Calu3 (cell line): ENCODE data around the gene SLC38A1. TPM values are rescaled to one million over a fixed set of nuclear protein-coding genes. Genes with fewer than 3 reads are reported as not detected.
"Not testable (repeated sequence)": the region's sequence is repeated elsewhere in the genome, so short reads cannot be mapped to it uniquely, and the experiment has no call there.

ENCODE experiments used
- BruUV-seq: library from RNA; stranded (reverse); fragments of 400-500 nt; replicated peaks from 2 replicates; lab custom pipeline; 2021; lab: Mats Ljungman, UMichigan
- CTCF ChIA-PET: fragments of 300-600 bp; sonication (Branson Sonifier 250); formaldehyde crosslinking; loops from one replicate; lab custom pipeline; 2022; ENCODE audit warnings: antibody characterized with exemption; lab: Charles Lee
- DNase-seq: peaks from one replicate; pipeline ENCODE4 v3.0.0; 2022
- H3K27ac Mint-ChIP-seq: one replicate; pipeline ENCODE4 v1.8.0; 2022; ENCODE audit warnings: mixed read lengths; ENCODE audit not compliant: unreplicated experiment
- H3K27me3 Mint-ChIP-seq: one replicate; pipeline ENCODE4 v1.8.0; 2022; ENCODE audit warnings: mixed read lengths; ENCODE audit not compliant: unreplicated experiment
- H3K36me3 Mint-ChIP-seq: one replicate; pipeline ENCODE4 v1.8.0; 2022; ENCODE audit warnings: mild to moderate bottlenecking, moderate library complexity, mixed read lengths; ENCODE audit not compliant: insufficient read depth, unreplicated experiment
- H3K4me1 Mint-ChIP-seq: one replicate; pipeline ENCODE4 v1.8.0; 2022; ENCODE audit warnings: mild to moderate bottlenecking, low read depth, mixed read lengths; ENCODE audit not compliant: unreplicated experiment
- H3K4me3 Mint-ChIP-seq: one replicate; pipeline ENCODE4 v1.8.0; 2022; ENCODE audit warnings: mild to moderate bottlenecking, low read depth, moderate library complexity, mixed read lengths; ENCODE audit not compliant: unreplicated experiment
- H3K9me3 Mint-ChIP-seq: one replicate; pipeline ENCODE4 v1.8.0; 2022; ENCODE audit warnings: low read depth, mixed read lengths; ENCODE audit not compliant: unreplicated experiment
- CTCF ChIP-seq: fragments of 200-600 bp; IDR thresholded peaks from one replicate; pipeline ENCODE4 v1.8.0; 2022; ENCODE audit warnings: antibody characterized with exemption; ENCODE audit not compliant: unreplicated experiment
- intact Hi-C: fragments of 100-400 bp; cut with micrococcal nuclease; formaldehyde crosslinking; loops from one replicate; pipeline ENCODE4 v1.10.0; 2022; ENCODE audit not compliant: unreplicated experiment
- total RNA-seq: library from RNA; stranded (reverse); gene quantifications from 2 replicates; pipeline ENCODE4 v1.2.3, GENCODE V29; 2022

SLC38A1 gene
- total RNA-seq, 1 experiment from 2014 or later = 132 TPM

GRCh38 chr12:46292754-46293402 lies 24.0 kb upstream of the SLC38A1 start:
- intact Hi-C loops = no loop called here
- no peak for TF ChIP-seq CTCF
- Mint-ChIP-seq H3K4me3 (no peak overlapping the region), H3K27ac (no peak overlapping the region), H3K4me1 (no peaks in the 10 kb centered on the region), H3K27me3 (no peaks in the 10 kb centered on the region), H3K9me3 (peaks cover 4% of the 10 kb centered on the region), H3K36me3 (no peaks in the 10 kb centered on the region)
- CTCF ChIA-PET = no interaction called here
- no peak for DNase-seq
- BruUV-seq = no TSS peak

- intact Hi-C loops, DNase-seq, CTCF ChIA-PET, BruUV-seq, H3K27ac Mint-ChIP-seq, H3K27me3 Mint-ChIP-seq, H3K4me3 Mint-ChIP-seq, H3K36me3 Mint-ChIP-seq, H3K9me3 Mint-ChIP-seq, H3K4me1 Mint-ChIP-seq: not testable (repeated sequence)
Observed at GRCh38 chr12:46291953-46292352, 23.1 kb upstream of the SLC38A1 start.

- H3K36me3 Mint-ChIP-seq, intact Hi-C loops, H3K27ac Mint-ChIP-seq, BruUV-seq, CTCF ChIA-PET, DNase-seq, H3K4me3 Mint-ChIP-seq, H3K4me1 Mint-ChIP-seq, H3K27me3 Mint-ChIP-seq: not testable (repeated sequence)
- peaks cover 15% of the 10 kb centered on the region for H3K9me3 Mint-ChIP-seq
Observed at GRCh38 chr12:46285177-46285576, 16.3 kb upstream of the SLC38A1 start.

DNA sequence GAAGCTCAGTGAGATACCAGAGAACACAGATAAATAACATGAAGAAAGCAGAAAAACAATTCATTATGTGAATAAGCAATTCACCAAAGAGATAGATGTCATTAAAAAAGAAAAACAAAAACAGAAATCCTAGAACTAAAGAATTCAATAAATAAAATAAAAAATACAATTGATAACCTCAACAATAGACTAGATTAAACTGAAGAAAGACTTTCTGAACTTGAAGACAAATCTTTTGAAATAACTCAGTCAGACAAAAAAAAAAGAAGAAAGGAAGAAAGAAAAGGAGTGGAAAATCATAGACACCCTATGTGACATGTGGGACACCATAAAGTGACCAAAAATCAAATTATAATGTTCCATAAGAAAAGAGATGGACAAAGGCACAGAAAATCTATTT lies 14.0 kb upstream of the SLC38A1 start:
- TF ChIP-seq CTCF = no peak
- intact Hi-C loops = no loop called here
- no peaks in the 10 kb centered on the region for H3K36me3 Mint-ChIP-seq
- CTCF ChIA-PET = no interaction called here
- H3K9me3 Mint-ChIP-seq = peaks cover 15% of the 10 kb centered on the region
- no peaks in the 10 kb centered on the region for H3K27me3 Mint-ChIP-seq
- H3K4me3 Mint-ChIP-seq = no peak overlapping the region
- H3K27ac Mint-ChIP-seq = no peak overlapping the region
- DNase-seq = no peak
- BruUV-seq = no TSS peak
- no peaks in the 10 kb centered on the region for H3K4me1 Mint-ChIP-seq

GRCh38 chr12:46276756-46277155 lies 7.9 kb upstream of the SLC38A1 start:
- H3K36me3 Mint-ChIP-seq = no peaks in the 10 kb centered on the region
- DNase-seq = no peak
- CTCF ChIA-PET = no interaction called here
- intact Hi-C loops = no loop called here
- no peaks in the 10 kb centered on the region for H3K27me3 Mint-ChIP-seq
- no peak overlapping the region for H3K27ac Mint-ChIP-seq
- no TSS peak for BruUV-seq
- no peaks in the 10 kb centered on the region for H3K4me1 Mint-ChIP-seq
- no peak overlapping the region for H3K4me3 Mint-ChIP-seq
- H3K9me3 Mint-ChIP-seq = no peaks in the 10 kb centered on the region
- TF ChIP-seq CTCF = no peak
